ENCODE data around the gene NHSL2.
"Not testable (repeated sequence)": the region's sequence is repeated elsewhere in the genome, so short reads cannot be mapped to it uniquely, and the experiment has no call there.

The NHSL2 gene

DNA sequence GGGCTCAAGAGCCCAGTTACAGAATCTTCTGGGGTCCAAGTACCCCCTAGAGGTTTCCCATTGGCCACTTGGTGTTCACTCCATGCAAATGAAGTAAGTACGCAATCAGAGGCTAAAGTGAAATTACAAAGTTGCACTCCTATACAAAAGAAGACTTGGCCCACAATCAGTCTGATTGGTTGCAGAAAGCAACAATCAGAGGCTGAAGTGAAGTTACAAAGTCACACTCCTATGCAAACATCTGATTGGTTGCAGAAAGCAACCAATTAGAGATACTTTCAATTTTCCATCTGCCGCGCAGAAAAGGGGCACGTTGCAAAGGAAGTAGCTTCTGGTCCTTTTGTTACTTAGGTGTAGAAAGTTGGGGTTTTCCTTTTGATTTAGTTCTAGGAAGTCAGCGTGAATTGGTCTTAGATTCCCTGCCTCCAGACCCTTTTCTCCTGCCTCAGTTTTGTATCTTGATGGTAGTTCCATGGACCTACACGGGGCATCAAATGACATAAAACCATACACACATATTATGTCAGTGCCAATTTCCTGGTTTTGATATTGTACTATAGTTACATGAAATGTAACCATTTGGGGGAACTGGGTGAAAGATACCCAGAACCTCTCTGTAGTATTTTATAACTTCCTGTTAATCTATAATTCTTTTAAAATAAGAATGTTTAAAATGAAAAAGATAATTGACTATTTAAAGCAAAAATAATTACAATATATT lies 258.5 kb downstream of the NHSL2 start:
- no peak for DNase-seq (ENCODE audit: low read depth in 2 of 2)

DNA sequence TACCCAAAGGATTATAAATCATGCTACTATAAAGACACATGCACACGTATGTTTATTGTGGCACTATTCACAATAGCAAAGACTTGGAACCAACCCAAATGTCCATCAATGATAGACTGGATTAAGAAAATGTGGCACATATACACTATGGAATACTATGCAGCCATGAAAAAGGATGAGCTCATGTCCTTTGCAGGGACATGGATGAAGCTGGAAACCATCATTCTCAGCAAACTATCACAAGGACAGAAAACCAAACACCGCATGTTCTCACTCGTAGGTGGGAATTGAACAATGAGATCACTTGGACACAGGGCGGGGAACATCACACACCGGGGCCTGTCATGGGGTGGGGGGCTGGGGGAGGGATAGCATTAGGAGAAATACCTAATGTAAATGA lies 265.6 kb downstream of the NHSL2 start:
- DNase-seq (ENCODE audit: low read depth in 2 of 2): not testable (repeated sequence)

DNA sequence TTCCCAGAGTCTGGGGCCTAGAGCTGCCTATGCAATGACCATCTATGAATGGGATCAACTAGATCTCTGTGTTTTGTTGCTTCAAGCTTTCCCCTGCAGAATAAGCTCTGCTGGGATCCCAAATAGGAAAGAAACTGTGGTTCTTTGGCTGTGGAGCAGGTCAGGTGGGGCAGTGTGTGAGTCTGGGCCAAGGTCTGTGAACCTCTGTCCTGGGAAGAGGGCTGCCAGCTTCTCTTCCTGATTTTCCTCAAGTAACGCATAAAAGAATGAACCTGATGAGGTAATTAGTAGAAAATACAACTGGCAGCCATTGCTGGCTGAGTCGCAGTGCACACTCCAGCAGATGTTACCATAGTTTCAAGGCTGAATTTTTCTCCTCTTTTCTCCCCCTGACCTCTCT lies 266.3 kb downstream of the NHSL2 start:
- DNase-seq (ENCODE audit: low read depth in 2 of 2): no peak

DNA sequence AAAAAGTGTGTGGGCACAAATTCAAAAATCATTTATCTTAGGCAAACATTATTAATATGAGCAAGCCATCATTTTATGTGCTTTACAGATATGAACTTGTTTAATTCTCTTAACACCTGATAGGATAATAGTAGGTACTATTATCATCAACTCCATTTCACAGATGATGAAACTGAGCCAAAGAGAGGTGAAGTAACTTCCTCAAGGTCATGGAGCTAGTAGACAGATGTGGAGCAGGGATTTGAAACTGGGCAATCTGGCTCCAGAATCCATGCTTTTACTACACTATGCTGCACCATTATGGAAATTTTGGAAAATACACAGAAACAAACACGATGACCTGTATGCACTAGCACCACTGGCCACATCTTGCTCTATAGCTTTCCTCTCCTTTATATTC lies 269.9 kb downstream of the NHSL2 start:
- DNase-seq (ENCODE audit: low read depth in 2 of 2): no peak

DNA sequence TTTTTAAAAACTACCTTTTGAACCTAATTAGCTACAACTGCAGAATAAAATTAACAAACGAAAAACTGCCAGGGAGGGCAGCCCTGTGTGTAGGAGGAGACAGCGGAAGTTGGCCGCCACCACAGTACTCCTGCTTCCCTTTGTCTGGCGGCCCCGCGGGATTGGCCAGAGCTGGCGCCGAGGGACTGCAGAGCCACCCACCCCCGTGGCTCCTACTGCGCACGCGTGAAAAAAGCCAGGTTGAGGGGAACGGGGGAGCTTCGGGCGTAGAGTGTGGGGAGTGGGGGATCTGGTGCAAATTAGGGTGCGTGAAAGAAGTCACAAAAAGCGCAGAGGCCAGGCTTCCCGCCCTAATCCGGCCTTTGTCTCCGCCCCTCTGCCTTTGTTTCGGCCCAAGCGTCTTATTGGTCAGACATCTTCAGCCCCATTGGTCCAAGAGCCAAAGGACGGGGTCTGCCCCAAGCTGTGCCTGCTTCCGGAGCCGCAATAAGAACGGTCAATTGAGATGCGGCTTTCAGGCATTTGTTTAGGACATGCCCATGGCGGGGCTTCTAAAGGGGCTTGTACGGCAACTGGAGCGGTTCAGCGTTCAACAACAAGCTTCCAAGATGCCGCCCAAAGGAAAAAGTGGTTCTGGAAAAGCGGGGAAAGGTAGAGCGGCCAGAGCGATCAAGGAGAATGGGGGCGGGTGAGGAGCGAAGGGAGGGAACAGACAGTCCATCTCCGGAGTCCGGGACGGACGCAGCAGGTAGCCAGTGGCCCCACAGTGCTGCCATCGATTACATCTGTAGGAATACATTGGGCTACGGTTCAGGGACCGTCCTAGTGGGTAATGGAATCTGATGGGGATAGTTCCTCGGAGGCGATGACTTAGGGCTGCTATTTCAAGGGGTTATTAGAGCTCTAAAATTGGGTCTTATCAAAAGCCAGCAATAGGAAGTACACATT lies 270.8 kb downstream of the NHSL2 start, which contains the start of gene PIN4:
TSS of gene PIN4 (plus strand) at position 580 of the 948 bp plus-strand sequence. CDS start at position 609, 29 bp downstream.
- peak; percentile 51 to 58 for DNase-seq (ENCODE audit: low read depth in 2 of 2)

DNA sequence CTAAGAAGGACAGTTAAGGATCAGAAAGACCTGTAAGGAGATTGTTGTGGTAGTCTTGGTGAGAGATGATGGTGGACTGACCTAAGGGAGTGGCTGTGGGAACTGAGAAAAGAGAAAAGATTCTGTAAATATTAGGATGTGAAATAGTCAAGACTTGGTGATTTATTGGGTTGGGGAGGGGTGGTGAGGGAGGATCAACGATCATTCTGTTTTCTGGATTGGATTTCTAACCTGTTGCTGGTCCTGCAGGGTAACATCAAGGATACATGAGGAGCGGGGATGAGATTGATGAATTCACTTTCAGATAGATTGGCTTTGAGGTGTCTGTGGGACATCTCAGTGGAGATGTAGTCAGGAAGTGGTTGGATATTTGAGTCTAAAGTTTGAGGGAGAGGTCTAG lies 272.3 kb downstream of the NHSL2 start:
- no peak for DNase-seq (ENCODE audit: low read depth in 2 of 2)

DNA sequence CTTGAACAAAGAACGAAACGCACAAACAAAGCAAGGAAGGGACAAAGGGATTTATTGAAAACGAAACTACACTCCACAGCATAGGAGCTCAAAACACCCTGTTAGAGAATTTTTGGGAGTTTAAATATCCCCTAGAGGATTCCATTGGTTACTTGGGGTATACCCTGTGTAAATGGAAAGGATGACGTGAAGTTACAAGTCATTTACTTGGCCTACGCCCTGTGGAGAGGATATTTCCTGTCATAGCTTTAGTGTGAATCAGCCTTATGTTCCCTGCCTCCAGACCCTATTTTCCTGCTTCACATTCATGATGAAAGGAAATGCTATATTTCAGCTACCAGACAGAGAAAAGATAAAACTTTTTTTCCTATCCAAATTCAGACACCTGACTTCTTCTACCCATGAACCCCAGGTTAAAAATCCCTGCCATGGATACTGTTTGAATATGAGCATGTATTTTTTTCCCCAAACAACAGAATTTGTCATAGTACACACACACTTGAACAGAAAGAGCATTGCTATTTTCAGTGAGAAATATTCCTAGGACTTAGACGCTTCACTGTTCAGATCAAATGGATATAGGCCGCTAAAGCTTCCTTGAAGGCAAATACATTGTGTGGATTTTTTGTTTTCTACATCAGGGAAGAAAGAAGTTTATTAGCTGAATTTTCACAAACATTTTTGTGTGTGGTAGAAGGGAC lies 291.3 kb downstream of the NHSL2 start:
- DNase-seq (ENCODE audit: low read depth in 2 of 2): no peak

All from stimulated activated CD8-positive, alpha-beta memory T cell treated with anti-CD3 and anti-CD28 coated beads, Interleukin-7, amount 100 ng/mL, for 1 hour (primary cell).